ENCODE measurements around the gene SESN2.

Gene SESN2

GRCh38 chr1:28259252-28259933, at the start of gene SESN2:
Gene SESN2 (plus strand): TSS chr1:28259518. CDS start chr1:28259848, 330 bp downstream.
- peak; percentile 99 to 100 for DNase-seq

- DNase-seq: no peak
These were observed 49.6 kb upstream of the SESN2 start for GRCh38 chr1:28209700-28210099.

DNA sequence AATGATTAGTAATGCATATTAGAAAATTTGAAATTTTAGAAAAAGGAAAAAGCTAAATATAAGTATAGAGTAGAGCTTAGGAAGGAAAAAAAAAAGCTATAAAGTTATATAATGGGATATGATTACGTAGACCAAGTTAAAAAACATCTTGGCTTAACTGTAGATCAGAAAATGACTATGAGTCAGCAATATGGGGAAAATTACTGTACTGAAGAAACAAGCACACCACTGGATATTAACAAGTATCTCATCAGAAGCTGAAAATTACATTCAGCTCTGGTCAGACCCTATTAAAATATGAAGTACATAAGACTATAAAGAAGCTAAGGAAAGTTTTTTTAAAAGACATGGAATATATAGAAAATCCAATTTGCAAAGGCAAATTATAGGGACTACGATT, 46.0 kb upstream of the SESN2 start:
- DNase-seq: no peak

DNA sequence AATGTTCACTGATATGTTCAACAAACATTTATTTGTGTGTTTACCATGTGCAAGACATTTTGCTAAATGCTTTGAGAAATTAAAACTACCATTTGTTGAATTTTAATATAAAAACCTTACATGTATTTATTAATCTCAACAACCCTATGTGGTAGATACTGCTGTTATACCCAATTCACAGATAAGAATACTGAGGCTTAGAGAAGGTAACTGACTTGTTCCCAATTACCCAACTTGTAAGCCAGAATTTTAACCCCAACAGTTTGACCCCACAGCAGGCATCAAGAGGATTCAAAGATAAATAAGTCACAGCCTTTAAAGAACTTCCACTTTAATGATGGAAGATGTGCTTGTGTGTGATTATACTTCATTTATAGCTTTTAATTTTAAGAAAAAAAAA, 30.2 kb upstream of the SESN2 start:
- no peak for DNase-seq

DNA sequence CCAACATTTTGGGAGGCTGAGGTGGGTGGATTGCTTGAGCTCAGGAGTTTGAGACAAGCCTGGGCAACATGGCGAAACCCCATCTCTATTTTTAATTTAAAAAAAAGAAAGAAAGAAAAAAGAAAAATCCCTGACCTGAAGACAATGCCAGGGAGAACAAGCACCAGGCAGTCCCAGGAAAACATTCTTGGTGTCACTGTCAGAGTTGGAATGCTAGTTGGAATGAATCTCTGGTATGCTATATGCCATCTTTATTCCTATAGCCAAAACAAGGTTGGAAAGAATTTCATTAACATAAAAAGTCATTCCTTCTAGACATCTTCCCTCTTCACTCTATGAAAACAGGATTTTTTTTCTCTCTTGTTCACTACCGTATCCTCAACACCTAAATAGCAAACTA, 29.3 kb upstream of the SESN2 start:
- DNase-seq: no peak

DNA sequence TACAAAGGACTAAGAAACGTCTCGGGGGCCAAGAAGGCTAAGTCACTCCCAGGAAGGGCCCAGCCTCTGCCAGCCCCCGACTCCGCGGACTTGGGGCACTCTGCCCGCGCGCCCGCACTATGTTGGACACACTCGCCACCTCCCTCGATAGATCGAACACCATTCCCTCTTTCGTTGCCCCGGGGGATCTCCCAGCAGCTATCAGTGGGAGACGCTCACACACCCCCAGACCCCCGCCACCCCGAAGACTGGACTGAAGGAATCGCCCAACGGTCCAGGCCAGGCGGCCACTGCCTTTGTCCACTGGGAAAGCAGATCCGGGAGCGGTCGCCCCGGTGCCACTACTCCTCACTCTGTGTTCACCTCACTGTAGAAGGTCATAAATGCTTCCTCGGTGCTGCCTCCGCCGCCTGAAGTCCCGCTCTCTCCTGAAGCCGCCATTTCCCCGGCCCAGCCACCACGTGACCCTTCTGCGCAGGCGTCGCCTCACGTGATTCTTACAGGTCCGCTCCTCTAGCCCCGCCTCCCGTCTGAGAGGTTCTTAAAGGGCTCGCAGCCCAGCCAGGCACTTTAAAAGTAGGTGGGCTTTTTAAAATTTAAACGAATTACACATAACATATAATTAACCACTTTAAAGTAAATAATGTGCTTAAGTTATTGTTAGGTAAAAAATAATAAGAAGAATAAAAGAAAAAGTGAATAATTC, 26.6 kb upstream of the SESN2 start, which contains the start of gene DNAJC8:
DNAJC8 (minus strand) TSS at position 472 of the 706 bp plus-strand sequence; CDS start at position 441, 31 bp downstream.
- DNase-seq: peak; percentile 96

GRCh38 chr1:28233264-28233606, 26.1 kb upstream of the SESN2 start:
- peak in 1 of 2 experiments; percentile 31 for DNase-seq

- peak; percentile 93 to 95 for DNase-seq
These were observed 23.3 kb upstream of the SESN2 start, which contains the start of gene ATP5IF1 for GRCh38 chr1:28235755-28236655. Gene ATP5IF1 (plus strand): TSS chr1:28236124. CDS start chr1:28236184, 60 bp downstream.

- DNase-seq: no peak
These were observed 22.5 kb upstream of the SESN2 start for GRCh38 chr1:28236656-28237322.

DNA sequence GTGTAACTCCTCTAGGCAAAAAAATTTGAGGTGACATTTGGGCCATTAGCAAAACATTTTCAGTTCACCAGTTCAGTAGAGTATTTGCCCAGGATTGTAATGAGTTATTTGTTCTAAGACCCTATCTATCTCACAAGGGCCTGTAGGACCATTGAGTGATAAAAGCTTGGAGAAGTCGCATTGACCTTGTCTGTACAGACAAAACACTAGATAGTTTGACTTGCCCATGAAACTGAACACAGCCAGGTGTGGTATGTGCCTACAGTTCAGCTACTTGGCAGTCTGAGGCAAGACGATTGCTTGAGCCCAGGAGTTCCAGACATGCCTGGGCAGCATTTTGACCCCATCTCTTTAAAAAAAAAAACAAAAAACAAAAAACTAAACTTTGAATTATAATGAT, 20.3 kb upstream of the SESN2 start:
- DNase-seq: no peak

GRCh38 chr1:28240024-28240423, 19.3 kb upstream of the SESN2 start:
- no peak for DNase-seq

DNA sequence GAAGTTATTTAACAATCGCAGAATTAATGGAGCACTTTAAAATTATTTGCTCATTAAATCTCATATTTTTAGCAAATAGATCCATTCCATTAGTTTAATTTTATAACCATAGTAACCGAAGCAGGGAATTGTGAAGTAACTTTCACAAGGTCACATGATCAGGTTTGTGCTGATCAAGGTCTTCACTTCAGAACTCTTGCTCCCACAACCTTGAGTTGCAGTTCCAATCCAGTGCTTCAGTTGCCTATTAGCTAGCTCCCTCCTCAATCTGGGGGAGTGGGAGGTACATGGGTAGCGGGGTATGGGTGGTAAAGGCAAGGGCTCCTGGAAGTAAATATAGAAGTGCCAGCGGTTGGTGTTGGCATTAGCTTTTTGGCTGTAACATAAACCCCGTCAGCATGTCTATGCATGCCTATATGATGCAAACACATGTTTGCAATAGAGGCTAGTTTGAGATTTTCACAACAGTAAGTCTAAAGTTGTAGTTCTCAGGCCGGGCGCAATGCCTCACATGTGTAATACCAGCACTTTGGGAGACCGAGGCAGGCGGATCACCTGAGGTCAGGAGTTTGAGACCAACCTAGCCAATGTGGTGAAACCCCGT, 17.6 kb upstream of the SESN2 start:
- DNase-seq: no peak

- DNase-seq: no peak
These were observed 15.5 kb upstream of the SESN2 start for GRCh38 chr1:28243685-28244311.

- DNase-seq: no peak
These were observed 14.6 kb upstream of the SESN2 start for GRCh38 chr1:28244549-28245251.

- no peak for DNase-seq
These were observed 12.9 kb upstream of the SESN2 start for GRCh38 chr1:28246427-28246832.

- no peak for DNase-seq
These were observed 11.6 kb upstream of the SESN2 start for GRCh38 chr1:28247612-28248272.

DNA sequence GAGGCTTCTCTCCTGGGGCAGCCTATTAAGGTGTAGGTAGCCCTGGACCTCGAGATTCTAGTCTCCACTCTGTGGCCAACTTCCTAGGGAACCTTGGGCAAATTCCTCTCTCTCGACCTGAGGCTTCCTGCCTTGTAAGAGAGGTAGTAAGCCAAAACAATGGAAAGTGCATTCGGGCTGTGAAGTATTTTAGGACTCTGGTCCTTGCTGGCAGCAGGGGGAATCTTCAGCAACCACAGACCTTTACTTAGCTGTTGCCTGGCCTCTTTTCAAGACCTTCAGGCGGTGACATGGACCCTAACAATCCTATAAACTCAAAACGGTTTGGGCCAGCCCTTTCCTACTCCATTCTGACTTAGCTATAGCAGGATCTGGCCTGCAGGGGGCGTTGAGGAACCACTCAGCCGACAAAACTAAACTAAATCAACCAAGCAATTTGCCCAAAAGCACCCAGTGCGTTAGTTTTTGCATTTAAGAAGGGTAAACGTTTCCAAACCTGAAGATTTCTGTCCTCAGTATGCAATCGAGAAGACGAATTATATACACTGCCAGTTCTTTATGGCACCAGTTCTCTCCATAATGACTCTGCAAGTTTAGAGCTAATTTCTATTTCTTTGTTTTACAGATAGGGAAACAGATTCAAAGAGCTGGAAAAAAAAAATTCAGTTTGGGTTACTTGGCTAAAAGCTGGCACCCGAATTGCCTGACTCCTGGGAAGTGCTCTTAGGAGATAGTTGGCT, 10.9 kb upstream of the SESN2 start:
- peak; percentile 89 to 90 for DNase-seq

DNA sequence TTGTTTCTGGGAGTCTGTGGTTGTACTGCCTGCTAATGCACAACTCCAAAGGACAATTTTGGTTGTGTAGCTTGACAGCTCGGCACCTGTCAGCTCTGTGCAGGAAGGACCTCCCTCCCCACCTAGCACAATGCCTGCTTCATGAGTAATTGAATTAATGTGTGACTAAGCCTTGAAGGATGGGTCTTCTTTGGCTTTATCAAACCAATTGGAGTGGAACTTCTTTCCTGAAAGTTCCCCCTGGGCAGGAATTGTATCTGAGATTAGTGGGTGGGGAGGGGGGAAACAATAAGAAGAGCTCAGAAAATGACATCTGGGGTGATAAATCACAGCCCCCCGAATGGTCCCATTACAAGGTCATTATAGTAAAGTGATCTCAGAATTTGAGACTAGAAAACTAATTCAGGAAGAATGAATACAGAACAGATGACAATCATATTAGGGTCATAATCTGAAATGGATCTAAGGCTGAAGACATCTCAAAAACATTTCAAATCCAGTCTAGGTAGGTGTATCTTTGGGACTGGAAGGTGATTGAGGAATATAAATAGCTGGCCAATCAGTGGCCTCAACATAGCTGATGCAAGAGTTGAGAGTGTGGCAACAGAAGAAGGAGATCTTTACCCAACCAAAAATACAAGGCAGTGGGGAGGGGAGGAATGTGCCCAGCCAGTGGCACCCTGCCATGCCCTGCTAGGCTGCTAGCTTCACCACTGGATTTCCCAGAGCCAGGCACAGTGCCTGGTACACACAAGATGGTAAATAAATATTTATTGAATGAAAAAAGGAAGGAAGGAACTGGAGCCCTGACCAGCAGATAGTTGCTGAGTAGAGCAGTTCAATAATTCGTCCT, 10.1 kb upstream of the SESN2 start:
- peak in 1 of 2 experiments; percentile 57 for DNase-seq

GRCh38 chr1:28249866-28250295, 9.4 kb upstream of the SESN2 start:
- DNase-seq: no peak
